Measurements from ENCODE around the gene IL21R.

The IL21R gene

GRCh38 chr16:27404163-27404823, 2.3 kb downstream of the IL21R start:
- no peak overlapping the region for H3K4me3 ChIP-seq (ENCODE audit: low read length)
- H3K27ac ChIP-seq (ENCODE audit: low read length): no peak overlapping the region
- H3K4me2 ChIP-seq (ENCODE audit: low read depth, low read length): no peak overlapping the region
- H3K9me2 ChIP-seq (replicated peaks; ENCODE audit: insufficient read depth, low read length): no peaks in the 10 kb centered on the region
- TF ChIP-seq EZH2phosphoT487 (IDR thresholded peaks at IDR 0.05; ENCODE audit: low read length) (no peak), CTCF (IDR thresholded peaks at IDR 0.05; ENCODE audit: low read length) (no peak), EZH2 (optimal IDR thresholded peaks at IDR 0.05; ENCODE audit: low read depth, low read length) (no peak)
- no peaks in the 10 kb centered on the region for H3K36me3 ChIP-seq (replicated peaks; ENCODE audit: insufficient read depth, low read length)
- no peak overlapping the region for H2AFZ ChIP-seq (ENCODE audit: low read length)
- no peak for DNase-seq
- peaks cover 26% of the 10 kb centered on the region for H3K79me2 ChIP-seq (ENCODE audit: low read length)
- peaks cover 9% of the 10 kb centered on the region; the same call in 1 of the 2 replicates for H3F3A ChIP-seq (ENCODE audit: insufficient read depth, low read length)
- no peak overlapping the region for H3K9ac ChIP-seq (ENCODE audit: low read length)
- H3K27me3 ChIP-seq (replicated peaks; ENCODE audit: insufficient read depth, low read length): no peaks in the 10 kb centered on the region
- no peaks in the 10 kb centered on the region for H3K9me3 ChIP-seq (replicated peaks; ENCODE audit: insufficient read depth, low read length)
- peaks cover 14% of the 10 kb centered on the region for H3K4me1 ChIP-seq (ENCODE audit: low read length)
- no peaks in the 10 kb centered on the region for H4K20me1 ChIP-seq (ENCODE audit: insufficient read depth, low read length)

- TF ChIP-seq EZH2phosphoT487 (IDR thresholded peaks at IDR 0.05; ENCODE audit: low read length) (no peak), EZH2 (optimal IDR thresholded peaks at IDR 0.05; ENCODE audit: low read depth, low read length) (no peak), CTCF (IDR thresholded peaks at IDR 0.05; ENCODE audit: low read length) (no peak)
- H3K9me3 ChIP-seq (replicated peaks; ENCODE audit: insufficient read depth, low read length): no peaks in the 10 kb centered on the region
- no peak overlapping the region for H2AFZ ChIP-seq (ENCODE audit: low read length)
- H3K27ac ChIP-seq (ENCODE audit: low read length): no peak overlapping the region
- no peaks in the 10 kb centered on the region for H3K36me3 ChIP-seq (replicated peaks; ENCODE audit: insufficient read depth, low read length)
- H3K4me1 ChIP-seq (ENCODE audit: low read length): peaks cover 14% of the 10 kb centered on the region
- peaks cover 9% of the 10 kb centered on the region; the same call in 1 of the 2 replicates for H3F3A ChIP-seq (ENCODE audit: insufficient read depth, low read length)
- no peaks in the 10 kb centered on the region for H3K27me3 ChIP-seq (replicated peaks; ENCODE audit: insufficient read depth, low read length)
- H4K20me1 ChIP-seq (ENCODE audit: insufficient read depth, low read length): no peaks in the 10 kb centered on the region
- H3K4me3 ChIP-seq (ENCODE audit: low read length): no peak overlapping the region
- no peaks in the 10 kb centered on the region for H3K9me2 ChIP-seq (replicated peaks; ENCODE audit: insufficient read depth, low read length)
- H3K79me2 ChIP-seq (ENCODE audit: low read length): peaks cover 26% of the 10 kb centered on the region
- no peak overlapping the region for H3K4me2 ChIP-seq (ENCODE audit: low read depth, low read length)
- no peak for DNase-seq
- H3K9ac ChIP-seq (ENCODE audit: low read length): no peak overlapping the region
Measured at GRCh38 chr16:27405546-27406451, 3.8 kb downstream of the IL21R start.

- no peak overlapping the region for H3K4me2 ChIP-seq (ENCODE audit: low read depth, low read length)
- H3K27ac ChIP-seq (ENCODE audit: low read length): no peak overlapping the region
- no peaks in the 10 kb centered on the region for H4K20me1 ChIP-seq (ENCODE audit: insufficient read depth, low read length)
- H3K9ac ChIP-seq (ENCODE audit: low read length): no peak overlapping the region
- H3K36me3 ChIP-seq (replicated peaks; ENCODE audit: insufficient read depth, low read length): no peaks in the 10 kb centered on the region
- H3K4me3 ChIP-seq (ENCODE audit: low read length): no peak overlapping the region
- H3K4me1 ChIP-seq (ENCODE audit: low read length): peaks cover 11% of the 10 kb centered on the region
- H3K9me2 ChIP-seq (replicated peaks; ENCODE audit: insufficient read depth, low read length): no peaks in the 10 kb centered on the region
- no peaks in the 10 kb centered on the region for H3K9me3 ChIP-seq (replicated peaks; ENCODE audit: insufficient read depth, low read length)
- H3F3A ChIP-seq (ENCODE audit: insufficient read depth, low read length): peaks cover 6% of the 10 kb centered on the region; the same call in 1 of the 2 replicates
- H2AFZ ChIP-seq (ENCODE audit: low read length): no peak overlapping the region
- no peaks in the 10 kb centered on the region for H3K27me3 ChIP-seq (replicated peaks; ENCODE audit: insufficient read depth, low read length)
- H3K79me2 ChIP-seq (ENCODE audit: low read length): peaks cover 27% of the 10 kb centered on the region
- DNase-seq: no peak
- no peak for TF ChIP-seq EZH2phosphoT487 (IDR thresholded peaks at IDR 0.05; ENCODE audit: low read length)
- TF ChIP-seq EZH2 (optimal IDR thresholded peaks at IDR 0.05; ENCODE audit: low read depth, low read length): no peak
- TF ChIP-seq CTCF (IDR thresholded peaks at IDR 0.05; ENCODE audit: low read length): no peak
Measured at GRCh38 chr16:27406511-27407128, 4.6 kb downstream of the IL21R start.

Data from MM.1S (cell line).